Measurements from ENCODE around the gene OR1F1.
"Not testable (repeated sequence)": the region's sequence is repeated elsewhere in the genome, so short reads cannot be mapped to it uniquely, and the experiment has no call there.

The OR1F1 gene

DNA sequence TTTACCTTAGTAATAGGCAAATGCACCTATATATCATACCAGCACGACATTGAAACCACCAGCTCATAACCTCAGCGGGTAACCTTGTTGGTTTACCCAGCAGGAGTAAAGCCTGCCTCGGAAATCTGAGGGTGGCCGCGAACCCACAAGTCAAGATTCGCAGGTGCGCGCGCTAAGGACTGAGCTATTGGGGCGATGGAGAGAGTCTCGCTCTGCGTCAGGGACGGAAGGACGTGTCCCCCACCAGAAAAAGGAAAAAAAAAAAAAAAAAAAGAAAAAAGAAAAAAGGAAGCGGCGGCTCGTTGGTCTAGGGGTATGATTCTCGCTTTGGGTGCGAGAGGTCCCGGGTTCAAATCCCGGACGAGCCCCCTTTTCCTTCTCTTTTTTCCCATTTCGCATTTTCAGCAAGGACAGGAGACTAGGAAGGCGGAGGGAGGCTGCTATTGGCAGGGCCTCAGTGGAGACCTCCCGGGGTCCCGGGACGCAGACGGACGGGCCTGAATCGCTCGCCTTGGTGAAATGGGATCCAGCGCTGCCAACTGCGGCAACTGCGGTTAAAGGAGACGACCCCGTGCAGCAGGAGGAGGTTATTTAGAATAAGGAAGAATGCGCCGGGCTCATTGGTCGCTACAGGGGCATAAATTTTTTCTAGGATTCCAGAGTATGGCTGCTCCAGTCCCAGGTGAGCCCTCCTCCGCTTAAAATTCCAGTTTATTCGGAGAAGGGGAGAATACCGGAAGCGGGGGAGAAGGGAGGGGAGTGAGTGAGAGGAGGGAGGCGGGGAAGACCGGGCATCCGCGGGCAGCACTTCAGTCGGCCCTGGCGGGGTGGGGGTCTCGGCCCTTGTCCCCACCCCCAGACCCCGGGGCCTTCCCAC is at the start of gene OR1F1:
OR1F1 (plus strand) TSS at position 407 of the 877 bp plus-strand sequence.
- peak in 1 of 2 donors; percentile 73 for DNase-seq (ENCODE audit: low read depth in 1 of 2, low spot score in 1 of 2)

DNA sequence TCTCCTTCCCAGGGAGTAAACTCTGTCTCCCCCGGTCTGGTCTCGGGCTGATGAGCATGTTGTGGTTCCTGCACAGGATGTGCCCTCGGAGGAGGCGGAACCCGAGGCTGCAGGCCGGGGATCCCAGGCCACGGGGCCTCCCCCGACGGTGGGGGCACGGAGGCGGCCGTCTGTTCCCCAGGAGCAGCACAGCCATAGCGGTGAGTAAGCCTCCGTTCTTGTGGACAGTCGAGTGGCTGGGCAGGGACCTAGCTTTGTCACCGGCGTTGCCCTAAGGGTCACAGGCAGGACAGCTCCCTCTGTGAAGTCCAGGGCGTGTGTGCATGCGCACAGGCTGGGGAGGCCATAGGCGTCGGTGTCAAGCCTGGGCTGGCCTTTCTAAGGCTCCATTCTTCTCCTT is 49.7 kb upstream of the OR1F1 start:
- DNase-seq (ENCODE audit: low read depth in 1 of 2, low spot score in 1 of 2), result no peak

DNA sequence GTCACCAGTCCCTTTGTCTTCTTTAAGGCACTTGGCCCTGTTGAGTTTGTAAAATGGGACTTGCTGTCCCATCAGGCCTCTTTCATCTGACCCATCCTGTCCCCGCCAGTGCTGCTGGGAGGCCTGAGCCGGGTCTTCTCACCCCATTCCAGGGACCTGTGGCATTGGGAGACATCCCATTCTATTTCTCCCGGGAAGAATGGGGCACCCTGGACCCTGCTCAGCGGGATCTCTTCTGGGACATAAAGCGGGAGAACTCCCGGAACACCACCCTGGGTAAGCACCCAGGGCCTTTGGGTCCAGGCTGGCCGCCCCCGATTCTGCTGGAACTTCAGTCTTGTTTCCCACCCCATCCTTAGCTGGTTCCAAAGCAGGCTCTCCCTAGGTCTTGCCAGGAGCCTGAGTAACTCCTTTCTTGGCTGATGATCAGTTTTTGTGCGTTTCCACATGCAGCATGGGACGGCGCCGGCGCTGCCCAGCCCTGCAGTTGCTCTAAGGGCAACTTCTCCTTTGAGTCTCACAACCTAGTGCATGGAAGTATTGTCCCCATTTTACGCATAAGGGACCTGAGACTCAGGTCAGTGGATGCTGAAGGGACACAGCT is 49.1 kb upstream of the OR1F1 start:
- DNase-seq (ENCODE audit: low read depth in 1 of 2, low spot score in 1 of 2), result no peak

DNA sequence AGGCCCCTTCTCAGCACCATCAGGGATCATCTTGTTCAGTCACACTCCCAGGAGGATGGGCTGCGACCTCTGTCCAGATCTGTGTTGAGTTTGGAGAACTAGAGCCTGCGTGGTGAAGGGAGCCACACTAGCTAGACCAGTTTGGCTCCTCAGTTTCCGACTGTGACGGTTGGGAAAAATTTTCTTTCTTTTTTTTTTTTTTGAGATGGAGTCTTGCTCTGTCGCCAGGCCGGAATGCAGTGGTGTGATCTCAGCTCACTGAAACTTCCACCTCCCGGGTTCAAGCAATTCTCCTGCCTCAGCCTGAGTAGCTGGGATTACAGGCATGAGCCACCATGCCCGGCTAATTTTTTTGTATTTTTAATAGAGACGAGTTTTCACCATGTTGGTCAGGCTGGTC is 48.4 kb upstream of the OR1F1 start:
- not testable (repeated sequence) for DNase-seq (ENCODE audit: low read depth in 1 of 2, low spot score in 1 of 2)

DNA sequence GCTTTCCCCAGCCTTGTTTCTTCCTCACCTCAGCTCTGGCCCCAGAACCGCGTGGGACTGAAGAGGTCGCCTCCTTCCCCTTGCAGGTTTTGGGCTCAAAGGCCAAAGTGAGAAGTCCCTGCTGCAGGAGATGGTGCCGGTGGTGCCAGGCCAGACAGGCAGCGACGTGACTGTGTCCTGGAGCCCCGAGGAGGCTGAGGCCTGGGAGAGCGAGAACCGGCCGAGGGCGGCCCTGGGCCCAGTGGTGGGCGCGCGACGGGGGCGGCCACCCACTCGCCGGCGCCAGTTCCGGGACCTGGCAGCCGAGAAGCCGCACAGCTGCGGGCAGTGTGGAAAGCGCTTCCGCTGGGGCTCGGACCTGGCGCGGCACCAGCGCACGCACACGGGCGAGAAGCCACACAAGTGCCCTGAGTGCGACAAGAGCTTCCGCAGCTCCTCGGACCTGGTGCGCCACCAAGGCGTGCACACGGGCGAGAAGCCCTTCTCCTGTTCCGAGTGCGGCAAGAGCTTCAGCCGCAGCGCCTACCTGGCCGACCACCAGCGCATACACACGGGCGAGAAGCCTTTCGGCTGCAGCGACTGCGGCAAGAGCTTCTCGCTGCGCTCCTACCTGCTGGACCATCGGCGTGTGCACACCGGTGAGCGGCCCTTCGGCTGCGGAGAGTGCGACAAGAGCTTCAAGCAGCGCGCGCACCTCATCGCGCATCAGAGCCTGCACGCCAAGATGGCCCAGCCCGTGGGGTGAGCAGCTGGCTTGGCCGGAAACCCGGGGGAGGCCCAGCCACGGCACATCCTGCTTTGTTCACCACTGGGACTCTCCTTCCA is 47.2 kb upstream of the OR1F1 start:
- DNase-seq (ENCODE audit: low read depth in 1 of 2, low spot score in 1 of 2), result no peak

DNA sequence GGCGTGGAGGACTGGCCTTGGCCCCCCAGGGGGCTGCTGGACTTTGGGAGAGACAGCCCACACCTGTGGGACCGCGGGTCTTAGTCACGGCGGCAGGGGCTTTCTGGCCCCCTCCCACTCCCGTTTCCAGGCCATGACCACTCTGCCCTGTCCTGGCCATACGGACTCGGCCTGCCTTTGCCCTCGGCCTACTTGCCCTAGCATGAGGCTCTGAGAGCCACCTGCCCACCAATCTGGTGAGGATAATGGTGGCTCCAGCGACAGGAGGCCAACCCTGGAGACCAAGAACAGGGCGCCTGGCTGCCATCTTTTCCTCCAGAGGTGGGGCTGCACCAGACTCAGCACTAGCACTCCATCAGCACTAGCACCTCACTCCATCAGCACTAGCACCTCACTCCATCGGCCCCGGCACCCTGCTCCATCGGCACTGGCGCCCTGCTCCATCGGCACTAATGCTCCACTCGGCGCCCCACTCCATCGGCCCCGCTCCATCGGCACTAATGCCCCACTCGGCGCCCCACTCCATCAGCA is 46.2 kb upstream of the OR1F1 start:
- DNase-seq (ENCODE audit: low read depth in 1 of 2, low spot score in 1 of 2), result no peak

DNA sequence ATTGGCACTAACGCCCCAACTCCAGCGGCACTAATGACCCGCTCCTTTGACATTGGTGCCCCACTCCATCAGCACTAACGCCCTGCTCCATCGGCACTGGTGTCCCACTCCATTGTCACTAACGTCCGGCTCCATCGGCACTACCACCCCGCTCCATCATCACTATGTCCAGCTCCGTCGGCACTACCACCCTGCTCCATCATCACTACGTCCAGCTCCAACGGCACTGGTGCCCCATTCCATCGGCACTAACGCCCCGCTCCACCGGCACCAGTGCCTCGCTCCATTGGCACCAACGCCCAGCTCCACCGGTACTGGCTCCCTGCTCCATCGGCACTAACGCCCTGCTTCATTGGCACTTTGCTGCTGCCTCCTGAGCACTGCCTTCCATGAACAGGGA is 45.7 kb upstream of the OR1F1 start:
- DNase-seq (ENCODE audit: low read depth in 1 of 2, low spot score in 1 of 2), result no peak

DNA sequence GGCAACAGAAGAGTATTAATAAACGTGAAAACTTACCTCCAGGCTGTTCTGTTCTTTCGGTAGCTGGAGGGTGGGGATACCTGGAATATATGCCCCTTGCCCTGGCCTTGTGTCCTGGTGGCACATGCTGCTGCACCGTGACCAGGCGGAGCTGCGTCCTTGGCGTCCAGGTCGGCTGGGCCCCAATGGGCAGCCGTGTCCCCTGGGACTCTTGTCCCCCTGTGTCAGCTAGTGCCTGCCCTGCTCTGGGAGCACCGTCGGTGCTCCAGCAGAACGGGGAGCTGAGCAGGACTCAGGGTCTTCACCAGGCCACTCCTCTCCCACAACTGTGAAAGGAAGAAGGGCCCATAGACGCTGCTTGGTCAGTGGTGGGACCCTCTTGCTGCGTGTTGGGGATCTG is 45.2 kb upstream of the OR1F1 start:
- DNase-seq (ENCODE audit: low read depth in 1 of 2, low spot score in 1 of 2), result no peak

DNA sequence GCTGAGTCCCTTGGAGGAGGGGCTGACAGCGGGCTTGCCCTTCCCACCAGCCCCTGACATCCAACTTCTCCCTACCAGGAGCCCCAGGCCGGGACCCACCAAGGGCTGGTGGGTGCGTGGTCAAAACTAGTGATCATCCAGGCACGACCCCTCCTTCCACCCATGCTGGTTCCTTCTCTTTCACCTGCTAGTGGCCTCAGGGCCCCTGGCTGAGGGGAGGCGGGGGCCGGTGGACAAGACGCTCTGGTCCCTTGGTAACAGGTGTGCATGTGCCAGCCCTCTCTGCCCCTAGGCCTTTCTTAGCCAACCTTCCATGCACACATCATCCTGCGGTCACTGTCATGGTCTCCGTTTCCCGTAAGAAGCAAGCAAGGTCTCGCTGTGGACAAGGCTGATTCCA is 44.8 kb upstream of the OR1F1 start:
- DNase-seq (ENCODE audit: low read depth in 1 of 2, low spot score in 1 of 2), result no peak

DNA sequence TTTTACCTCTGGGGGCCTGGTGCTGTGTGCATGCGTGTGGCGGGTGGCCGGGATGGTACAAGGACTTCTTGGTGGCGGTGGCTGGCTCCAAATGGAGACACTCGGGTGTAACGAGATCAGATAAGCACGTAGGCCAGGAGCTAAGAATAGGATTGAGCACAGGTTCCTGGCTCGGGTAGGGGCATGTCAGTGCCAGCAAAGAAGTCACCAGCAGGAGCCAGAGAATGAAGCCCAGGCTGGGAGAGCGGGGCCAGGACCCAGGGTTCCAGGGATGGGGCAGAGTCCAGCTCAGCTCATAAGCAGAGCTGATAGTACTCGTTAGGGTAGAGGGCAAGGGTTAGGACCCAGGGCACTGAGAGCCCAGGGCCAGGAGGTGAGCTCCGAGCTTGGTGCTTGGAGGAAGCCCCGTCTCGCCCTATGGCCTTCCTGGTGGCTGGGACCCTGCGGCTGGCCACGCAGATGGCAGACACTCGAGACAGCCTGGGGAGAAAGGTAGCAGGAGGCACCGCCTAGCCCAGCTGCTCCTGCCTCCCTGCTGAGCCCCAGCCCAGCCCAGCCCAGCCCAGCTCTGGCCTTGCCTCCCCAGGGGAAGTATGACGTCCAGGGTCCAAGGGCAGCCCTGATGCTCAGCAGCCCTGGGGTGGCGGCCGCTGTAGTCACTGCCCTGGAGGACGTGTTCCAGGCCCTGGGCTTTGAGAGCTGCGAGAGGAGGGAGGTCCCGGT is 44.2 kb upstream of the OR1F1 start:
- DNase-seq (ENCODE audit: low read depth in 1 of 2, low spot score in 1 of 2), result no peak

DNA sequence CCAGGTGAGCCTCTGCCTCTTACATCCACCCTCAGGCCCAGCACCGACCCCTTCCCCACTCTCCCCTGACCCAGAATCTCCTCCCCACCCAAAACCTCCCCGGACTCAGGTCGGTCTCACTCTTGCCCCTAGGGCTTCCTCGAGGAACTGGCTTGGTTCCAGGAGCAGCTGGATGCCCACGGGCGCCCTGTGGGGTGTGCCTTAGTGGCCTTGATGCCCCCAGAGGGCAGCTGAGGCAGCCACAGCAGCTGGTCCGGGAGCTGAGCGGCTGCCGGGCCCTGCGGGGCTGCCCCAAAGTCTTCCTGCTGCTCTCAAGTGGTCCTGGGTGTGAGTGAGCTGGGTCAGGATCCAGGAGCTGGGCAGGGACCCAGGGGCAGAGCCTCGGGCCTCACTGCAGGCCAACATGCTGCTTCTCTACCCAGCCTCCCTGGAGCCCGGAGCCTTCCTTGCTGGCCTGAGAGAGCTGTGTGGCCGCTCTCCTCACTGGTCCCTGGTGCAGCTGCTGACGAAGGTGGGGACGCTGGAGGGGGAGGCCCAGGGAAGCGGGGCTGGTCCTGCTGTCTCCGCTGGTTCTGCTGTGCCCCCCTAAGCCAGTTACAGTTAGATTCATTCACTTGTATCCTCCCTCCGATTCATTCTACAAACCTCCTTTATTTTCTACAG is 43.6 kb upstream of the OR1F1 start:
- no peak for DNase-seq (ENCODE audit: low read depth in 1 of 2, low spot score in 1 of 2)

DNA sequence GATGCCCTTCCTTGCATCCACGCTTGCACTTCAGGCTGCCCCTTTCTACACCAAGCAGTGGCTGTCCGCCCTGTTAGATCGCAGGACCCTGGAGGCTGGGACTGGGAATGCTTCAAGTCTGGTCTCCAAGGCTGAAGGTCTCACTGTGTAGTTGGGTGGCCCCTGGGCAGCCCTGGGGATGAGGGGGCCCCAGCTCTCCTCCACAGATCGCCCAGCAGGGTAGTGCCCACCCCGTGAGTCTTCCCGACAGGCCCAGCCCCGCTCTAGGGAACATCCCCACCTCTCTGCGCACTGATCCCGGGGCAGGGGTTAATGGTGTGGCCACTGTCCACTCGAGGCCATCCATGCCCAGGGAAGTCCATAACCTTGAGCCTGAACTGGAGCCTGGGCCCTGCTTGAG is 42.9 kb upstream of the OR1F1 start:
- DNase-seq (ENCODE audit: low read depth in 1 of 2, low spot score in 1 of 2), result no peak

DNA sequence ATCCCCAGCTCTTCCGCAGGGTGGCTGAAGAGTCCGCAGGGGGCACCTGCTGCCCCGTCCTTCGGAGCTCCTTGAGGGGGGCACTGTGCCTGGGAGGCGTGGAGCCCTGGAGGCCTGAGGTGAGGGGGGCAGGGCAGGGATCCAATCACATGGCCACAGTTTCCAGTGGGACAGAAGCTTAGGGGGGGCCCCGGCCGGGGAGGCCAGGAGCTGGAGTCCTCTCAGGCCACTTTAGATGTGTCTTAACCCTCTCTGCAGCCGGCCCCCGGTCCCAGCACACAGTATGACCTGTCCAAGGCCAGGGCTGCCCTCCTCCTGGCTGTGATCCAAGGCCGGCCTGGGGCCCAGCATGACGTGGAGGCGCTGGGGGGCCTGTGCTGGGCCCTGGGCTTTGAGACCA is 42.3 kb upstream of the OR1F1 start:
- no peak for DNase-seq (ENCODE audit: low read depth in 1 of 2, low spot score in 1 of 2)

DNA sequence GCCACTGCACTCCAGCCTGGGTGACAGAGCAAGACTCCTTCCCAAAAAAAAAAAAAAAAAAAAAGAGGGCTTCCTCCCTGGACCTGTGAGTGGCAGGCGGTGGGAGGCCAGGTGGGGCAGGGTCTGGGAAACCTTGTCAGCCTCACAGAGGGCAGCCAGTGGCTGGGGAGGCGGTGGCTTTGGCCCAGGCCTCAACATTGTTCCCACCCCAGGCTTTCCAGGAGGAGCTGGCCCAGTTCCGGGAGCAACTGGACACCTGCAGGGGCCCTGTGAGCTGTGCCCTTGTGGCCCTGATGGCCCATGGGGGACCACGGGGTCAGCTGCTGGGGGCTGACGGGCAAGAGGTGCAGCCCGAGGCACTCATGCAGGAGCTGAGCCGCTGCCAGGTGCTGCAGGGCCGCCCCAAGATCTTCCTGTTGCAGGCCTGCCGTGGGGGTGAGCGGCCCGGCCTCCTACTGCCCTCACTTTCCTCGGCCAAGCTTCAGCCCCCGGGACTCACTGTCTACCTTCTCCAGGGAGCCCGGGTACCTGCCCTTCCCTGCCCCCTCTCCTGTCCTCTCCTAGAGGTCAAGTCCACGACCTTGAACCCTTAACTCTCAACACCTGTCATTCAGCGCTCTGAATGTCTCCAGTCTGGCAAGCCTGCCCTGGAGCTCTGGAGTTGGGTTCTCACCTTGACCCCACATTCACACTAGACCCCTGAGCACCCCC is 40.8 kb upstream of the OR1F1 start:
- no peak for DNase-seq (ENCODE audit: low read depth in 1 of 2, low spot score in 1 of 2)

DNA sequence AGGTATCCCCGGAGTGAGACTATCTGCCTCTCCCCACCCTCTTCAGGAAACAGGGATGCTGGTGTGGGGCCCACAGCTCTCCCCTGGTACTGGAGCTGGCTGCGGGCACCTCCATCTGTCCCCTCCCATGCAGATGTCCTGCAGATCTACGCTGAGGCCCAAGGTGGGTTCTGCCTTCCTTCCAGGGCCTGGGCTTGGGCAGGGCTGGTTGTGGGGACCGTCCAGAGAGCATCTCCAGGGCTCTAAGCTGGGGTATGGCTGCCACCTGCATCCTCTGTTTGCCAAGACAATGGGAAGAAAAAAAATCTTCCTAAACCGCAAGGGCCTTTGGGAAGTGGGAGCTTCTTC is 40.3 kb upstream of the OR1F1 start:
- DNase-seq (ENCODE audit: low read depth in 1 of 2, low spot score in 1 of 2), result no peak

DNA sequence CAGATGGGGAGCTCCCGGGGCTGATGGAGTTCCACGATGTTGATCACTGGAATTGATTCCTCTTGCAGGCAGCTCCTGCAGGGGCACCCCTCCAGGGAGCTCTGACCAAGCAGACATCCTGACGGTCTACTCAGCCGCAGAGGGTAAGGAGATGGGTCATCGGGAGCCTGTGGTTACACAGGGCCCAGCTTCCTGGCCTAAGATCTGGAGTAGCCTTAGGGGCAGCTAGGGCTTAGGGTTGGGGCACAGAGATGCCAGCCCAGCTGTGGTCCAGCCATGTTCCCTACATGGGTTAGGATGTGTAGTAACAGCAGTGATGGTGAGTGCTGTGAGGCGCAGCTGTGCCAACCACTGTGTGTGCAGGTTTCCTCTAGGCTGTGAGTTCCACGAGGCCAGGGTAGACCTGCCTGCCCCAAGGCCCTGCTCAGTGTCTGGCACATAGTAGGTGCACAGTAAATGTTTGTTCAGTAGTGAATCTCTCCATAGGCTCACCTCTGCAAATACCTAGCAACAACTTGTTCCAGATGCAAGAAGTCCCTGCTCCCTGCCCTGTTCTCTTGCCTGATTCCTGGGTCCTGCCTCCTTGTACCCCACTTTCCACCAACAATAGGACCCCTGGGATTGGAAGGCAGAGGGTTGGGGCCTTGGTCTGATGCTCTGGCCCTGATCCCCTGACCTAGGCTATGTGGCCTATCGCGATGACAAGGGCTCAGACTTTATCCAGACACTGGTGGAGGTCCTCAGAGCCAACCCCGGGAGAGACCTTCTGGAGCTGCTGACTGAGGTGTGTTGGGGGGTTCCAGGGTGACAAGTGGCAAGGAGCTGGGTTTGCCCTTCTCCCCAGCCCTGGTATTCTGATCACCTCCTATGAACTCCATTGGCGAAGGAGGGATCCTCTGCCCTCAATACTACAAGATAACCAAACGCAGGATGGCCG is 39.5 kb upstream of the OR1F1 start:
- DNase-seq (ENCODE audit: low read depth in 1 of 2, low spot score in 1 of 2), result no peak

DNA sequence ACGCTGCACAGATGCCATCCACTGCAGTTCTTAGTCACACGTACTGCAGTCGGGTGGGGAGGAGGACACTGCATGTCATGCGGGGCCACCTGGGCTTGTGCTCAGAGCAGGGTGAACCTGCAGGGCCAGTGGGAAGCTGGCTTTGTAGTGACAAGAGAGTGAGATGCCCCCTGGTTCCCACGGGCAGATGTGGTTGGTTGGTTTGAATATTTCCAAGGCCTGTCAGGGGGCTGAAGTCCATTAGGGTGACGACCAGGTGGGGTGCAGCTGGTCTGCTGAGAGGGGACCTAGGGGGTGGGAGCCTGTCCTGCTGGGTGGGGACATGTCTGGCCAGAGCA is 38.8 kb upstream of the OR1F1 start:
- DNase-seq (ENCODE audit: low read depth in 1 of 2, low spot score in 1 of 2), result no peak

DNA sequence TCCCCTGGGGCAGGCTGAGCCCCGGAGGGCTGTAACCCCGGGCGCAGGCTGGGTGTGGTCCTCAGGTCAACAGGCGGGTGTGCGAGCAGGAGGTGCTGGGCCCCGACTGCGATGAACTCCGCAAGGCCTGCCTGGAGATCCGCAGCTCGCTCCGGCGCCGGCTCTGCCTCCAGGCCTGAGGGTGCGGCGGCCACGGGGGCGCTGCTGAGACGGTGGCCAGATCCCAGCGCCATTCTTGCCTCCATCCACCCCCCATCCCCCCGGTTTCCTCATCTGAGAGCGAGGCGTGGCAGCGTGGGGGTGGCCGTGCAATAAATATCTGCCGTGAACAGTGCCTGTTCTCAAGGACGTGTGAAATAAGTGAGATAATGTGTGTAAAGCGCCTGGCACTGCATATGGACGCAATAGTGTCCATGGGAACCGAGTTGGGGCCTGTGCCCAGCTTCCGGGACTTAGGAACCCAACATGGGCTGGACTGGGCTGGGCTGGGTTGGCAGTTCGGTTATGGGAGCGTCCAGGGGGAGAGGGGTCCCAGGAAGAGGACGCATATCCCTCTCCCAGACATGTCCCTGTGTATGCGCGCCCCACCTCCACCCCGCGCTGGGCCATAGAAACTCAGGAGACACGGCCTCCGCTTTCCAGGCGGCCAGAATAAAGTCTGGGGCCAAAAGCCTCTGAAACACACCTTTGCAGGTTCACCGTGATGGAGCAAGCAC is 38.2 kb upstream of the OR1F1 start:
- no peak for DNase-seq (ENCODE audit: low read depth in 1 of 2, low spot score in 1 of 2)

Measured in activated CD4-positive, alpha-beta T cell treated with anti-CD3 and anti-CD28 coated beads, Interleukin-2, amount 50 U/mL, for 24 hours (primary cell).